UCSD-AML1 (cell line): ENCODE measurements around the gene CHST11.

Experiments used
- DNase-seq: peaks from one replicate; lab custom pipeline; 2025; ENCODE audit not compliant: unreplicated experiment; lab: John Stamatoyannopoulos, UW

CHST11 gene

DNA sequence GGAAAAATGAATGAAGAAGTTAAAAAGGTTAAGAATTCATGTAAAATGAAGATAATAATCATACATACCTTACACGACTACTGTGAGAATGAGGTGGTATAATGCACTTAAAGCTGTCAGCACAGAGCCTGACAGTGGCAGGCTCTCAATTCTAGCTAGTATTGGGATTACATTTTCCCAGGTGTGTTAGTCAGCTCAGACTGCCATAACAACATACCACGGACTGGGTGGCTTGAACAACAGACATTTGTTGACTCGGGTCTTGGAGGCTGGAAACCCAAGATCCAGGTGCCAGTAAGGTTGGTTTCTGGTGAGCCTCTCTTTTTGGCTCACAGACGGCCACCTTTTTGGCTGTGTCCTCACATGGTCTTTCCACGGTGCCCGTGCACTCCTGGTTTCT, 167.8 kb downstream of the CHST11 start:
- DNase-seq, result no peak

DNA sequence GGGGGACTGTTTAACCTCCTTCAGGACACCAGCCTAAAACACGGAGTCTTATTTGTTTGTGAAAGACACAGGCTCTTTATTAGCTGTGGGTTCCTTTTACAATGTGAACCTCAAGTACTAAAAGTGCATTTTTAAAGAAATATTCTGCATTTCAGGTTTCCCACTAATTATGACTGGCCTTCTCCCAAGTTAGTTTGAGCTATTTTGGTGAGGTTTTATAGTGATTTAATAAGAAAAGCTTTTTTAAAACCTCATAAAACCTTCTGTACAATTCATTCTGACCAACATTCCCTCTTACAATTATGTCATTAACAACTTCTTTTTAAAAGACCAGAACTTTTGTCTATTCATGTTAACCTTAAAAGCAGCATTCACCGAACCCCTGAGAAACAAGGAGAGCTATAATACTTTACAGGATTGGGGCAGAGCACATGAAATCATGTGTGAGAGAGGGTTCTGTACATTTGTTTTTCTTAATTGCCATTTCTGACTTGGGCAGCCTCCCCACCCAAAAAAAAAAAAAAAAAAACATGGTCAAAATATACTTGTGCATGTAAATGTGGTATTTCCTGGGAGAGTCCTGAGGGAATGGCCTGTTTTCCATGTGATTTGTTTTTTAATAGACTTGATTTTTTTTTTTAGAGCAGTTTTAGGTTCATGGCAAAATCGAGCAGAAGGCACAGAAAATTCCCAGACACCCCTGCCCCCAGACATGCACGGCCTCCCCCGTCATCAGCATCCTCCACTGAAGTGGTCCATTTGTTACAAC, 169.5 kb downstream of the CHST11 start:
- no peak for DNase-seq

DNA sequence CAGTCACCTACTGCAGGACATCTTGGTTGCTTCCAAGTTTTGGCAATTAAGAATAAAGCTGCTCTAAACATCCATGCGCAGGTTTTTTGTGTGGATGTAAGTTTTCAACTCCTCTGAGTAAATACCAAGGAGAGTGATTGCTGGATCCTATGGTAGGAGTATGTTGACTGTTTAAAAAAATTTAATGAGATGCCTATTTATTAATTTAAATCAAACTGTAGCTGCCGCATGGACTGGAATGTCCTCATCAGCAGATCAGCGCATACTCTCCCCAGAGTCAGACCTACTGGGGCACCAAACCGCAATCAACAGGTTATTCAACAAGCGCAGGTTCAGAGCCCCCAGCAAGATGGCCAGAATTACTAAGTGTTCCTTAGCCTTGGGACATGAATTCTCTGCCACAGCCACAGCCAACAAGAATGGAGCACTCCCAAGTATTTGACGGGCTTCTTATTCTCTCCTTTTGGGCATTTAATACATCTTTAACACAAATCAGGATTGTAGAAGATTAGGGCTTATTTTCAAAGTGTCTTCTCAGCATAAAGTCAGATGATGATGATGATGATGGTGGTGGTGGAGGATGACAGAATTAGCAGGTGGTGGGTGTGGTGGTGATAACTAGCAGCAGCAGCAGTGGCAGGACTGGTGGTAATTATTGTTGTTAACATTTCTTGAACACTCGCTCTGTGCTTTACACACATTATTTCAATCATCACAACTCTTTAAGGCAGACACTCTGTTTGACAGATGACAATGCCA, 170.7 kb downstream of the CHST11 start:
- no peak for DNase-seq

GRCh38 chr12:104627990-104628830, 171.5 kb downstream of the CHST11 start:
- no peak for DNase-seq

- DNase-seq, result no peak
These were observed 172.0 kb downstream of the CHST11 start for GRCh38 chr12:104628831-104629135.

DNA sequence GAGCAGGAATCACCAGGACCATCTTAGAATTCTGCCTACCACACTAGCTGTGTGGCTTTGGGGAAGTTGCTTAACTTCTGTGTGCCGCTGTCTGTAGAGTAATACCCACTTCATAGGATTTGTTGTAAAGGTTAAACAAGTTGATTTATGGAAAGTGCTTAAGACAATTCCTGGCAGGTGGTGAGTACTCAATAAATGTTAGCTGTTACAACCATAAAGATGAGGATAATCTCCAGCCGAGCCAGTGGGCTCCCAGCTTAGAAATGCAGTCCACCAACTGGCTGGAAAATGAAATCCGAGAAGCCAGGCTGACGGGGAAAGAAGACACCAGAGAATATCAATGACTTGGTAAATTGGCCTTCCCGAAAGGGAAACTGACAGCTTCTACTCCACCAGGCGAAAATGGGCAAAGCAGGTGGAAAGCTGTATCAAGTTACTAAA, 173.5 kb downstream of the CHST11 start:
- no peak for DNase-seq

- no peak for DNase-seq
These were observed 175.1 kb downstream of the CHST11 start for GRCh38 chr12:104631867-104632266.

DNA sequence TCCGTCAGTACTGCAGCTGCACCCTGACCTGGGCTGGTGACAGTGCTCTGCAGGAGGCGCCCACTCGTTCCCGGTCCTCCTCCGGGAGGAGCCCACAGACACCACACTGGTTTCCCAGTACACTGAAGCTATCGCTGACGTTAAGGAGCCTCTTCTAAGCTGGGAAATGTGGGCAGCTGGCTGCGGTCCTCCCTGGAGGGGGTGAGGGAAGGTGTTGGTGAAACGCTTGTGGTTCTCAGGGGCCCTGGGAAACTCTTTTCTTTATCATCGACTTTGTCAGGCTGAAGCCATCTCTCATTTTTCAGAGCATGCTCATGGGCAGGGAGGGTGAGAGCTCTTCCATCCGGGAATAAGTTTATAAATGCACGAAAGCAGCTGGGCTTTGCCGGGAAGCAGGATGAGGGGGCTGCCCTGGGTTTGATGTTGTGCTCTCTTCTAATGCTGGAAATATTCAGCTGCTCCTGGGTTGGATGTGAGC, 176.0 kb downstream of the CHST11 start:
- no peak for DNase-seq

DNA sequence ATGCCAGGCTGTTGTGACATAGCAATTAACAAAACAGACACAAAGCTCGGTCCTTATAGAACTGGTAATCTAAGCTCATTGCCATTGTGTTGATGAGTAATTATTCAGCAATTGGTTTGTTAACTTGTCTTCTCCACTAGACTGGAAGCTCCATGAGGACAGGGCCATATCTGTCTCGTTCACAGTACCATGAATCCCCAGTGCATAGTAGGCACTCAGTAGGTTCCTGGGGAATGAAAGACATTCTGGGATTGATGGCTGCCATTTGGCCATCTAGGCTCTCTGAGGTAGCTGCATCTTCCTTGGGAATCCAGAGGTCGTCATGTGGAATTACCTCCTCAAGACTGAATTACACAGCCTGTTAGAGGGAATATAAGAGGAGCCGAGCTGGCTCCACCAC, 177.3 kb downstream of the CHST11 start:
- no peak for DNase-seq

- DNase-seq, result no peak
These were observed 178.1 kb downstream of the CHST11 start for GRCh38 chr12:104634852-104635251.

DNA sequence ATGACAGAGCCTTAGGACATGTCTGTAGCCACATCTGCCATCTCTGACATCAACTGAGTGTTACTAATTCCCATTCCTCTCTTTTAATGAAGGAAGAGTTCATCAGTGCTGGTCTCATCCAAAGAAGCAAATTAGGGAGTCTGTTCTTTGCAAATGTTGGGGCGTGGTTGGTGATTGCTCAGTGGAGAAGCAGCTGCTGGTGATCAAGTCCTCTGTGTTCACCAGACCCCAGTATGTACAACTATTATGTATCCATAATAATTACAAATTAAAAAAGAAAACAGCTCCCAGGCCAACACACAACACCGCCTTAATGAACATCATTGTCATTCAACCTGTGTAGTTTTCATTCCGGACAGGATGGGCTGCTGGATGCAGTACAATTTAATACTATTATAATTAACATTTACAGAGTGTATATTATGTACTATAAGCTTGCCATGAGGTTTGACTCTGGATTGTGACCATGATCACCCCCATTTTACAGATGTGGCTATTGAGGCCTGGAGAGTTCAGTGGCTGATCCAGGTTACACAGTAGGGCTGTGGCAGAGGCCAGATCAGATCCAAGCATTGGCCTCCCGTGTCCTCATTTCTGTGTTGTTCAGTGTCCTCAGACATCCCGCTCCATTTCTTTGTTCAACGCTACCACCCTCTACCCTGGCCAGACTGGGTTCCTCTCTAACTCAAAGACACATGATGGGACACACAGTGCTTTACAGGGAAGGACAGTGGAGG, 179.0 kb downstream of the CHST11 start:
- no peak for DNase-seq

- no peak for DNase-seq
These were observed 179.7 kb downstream of the CHST11 start for GRCh38 chr12:104636496-104636895.

GRCh38 chr12:104637604-104638003, 180.9 kb downstream of the CHST11 start:
- no peak for DNase-seq

GRCh38 chr12:104638218-104638850, 181.6 kb downstream of the CHST11 start:
- DNase-seq, result no peak

GRCh38 chr12:104638851-104639240, 182.1 kb downstream of the CHST11 start:
- DNase-seq, result no peak

DNA sequence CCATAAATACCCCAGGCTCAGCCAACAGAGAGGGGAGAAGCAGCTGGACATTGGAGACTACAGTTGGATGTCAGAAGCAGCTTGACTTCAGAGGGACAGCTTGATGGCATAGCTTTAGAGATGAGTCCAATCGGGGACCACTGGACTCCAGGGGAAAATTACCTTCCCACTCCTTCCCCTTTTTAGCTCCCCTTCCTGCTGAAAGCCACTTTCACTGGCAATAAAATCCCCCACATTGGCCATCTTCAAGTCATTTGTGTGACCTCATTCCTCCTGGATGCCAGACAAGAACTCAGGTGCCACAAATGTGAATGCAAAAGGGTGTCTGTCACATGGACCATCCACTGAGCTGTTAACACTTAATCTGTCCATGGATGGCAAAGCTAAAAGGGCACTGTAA, 184.2 kb downstream of the CHST11 start:
- DNase-seq, result no peak

DNA sequence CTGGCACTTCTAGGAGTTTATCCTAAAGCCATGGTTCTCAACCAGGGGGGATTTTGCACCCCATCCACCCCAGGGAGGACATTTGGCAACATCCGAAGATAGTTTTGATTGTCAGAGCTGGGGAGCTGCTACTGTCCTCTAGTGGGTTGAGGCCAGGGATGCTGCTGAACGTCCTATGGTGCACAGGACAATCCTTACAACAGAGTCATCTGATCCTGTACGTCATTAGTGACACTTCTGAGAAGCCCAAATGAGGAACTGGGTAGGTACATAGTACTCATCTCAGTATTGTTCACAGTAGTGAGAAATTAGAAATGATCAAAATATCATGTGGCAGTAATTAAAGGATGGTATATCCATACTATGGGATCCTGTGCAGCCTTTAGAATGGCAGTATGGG, 185.1 kb downstream of the CHST11 start:
- DNase-seq, result no peak

DNA sequence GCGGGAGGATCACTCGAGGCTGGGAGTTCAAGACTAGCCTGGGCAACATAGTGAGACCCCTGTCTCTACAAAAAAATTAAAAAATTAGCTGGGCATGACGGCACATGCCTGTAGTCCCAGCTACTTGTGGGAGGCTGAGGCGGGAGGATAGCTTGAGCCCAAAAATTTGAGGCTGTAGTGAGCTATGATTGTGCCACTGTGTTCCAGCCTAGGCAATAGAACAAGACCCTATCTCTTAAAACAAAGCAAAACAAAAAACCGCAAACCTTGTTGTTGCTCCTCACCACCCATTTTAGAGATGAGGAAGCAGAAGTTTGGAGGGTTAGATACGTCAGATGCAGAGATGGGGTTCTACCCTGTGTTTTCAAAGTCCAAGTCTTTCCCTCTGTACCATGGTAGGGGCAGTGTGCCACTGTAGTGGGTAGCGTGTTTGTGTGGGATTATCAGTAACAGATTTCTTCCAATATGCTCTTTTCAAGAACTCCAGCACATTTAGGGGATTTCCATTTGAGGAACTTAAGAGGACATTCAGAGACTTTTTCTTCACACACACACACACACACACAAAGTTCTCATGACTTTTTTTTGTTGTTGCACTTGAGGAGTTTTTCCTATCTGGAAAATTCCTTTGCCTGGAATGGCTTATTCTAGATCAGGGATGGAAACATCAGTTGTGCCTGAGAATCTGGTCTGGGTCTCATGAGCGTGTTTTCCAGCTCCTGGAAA, 186.5 kb downstream of the CHST11 start:
- no peak for DNase-seq

- DNase-seq, result no peak
These were observed 187.3 kb downstream of the CHST11 start for GRCh38 chr12:104643819-104644669.
